H9 (cell line): ENCODE results near the gene SLC15A3. TPM values are rescaled to one million over a fixed set of nuclear protein-coding genes. Genes with fewer than 3 reads are reported as not detected.

Source experiments
- DNase-seq: peaks from one replicate; pipeline ENCODE4 v3.0.0-alpha.2; 2017
- H2AFZ ChIP-seq: one replicate; pipeline ENCODE4 v1.6.1; 2013; ENCODE audit warnings: mild to moderate bottlenecking, low read length, control low read depth, moderate library complexity
- H2AK5ac ChIP-seq: 2 replicates; pipeline ENCODE4 v1.6.1; 2013; ENCODE audit warnings: low read length, control low read depth, mixed read lengths; ENCODE audit not compliant: insufficient read length
- H2BK120ac ChIP-seq: one replicate; pipeline ENCODE4 v1.6.1; 2013; ENCODE audit warnings: low read depth, mild to moderate bottlenecking, low read length, control low read depth, inconsistent platforms; ENCODE audit not compliant: poor library complexity, severe bottlenecking
- H2BK12ac ChIP-seq: 2 replicates; pipeline ENCODE4 v1.6.1; 2013; ENCODE audit warnings: low read length, control low read depth, mixed read lengths, low read depth; ENCODE audit not compliant: insufficient read length
- H2BK15ac ChIP-seq: 2 replicates; pipeline ENCODE4 v1.6.1; 2013; ENCODE audit warnings: low read depth, low read length, control low read depth
- H2BK20ac ChIP-seq: one replicate; pipeline ENCODE4 v1.6.1; 2013; ENCODE audit warnings: low read depth, mild to moderate bottlenecking, low read length, control low read depth, inconsistent platforms; ENCODE audit not compliant: poor library complexity, severe bottlenecking
- H2BK5ac ChIP-seq: 2 replicates; pipeline ENCODE4 v1.6.1; 2013; ENCODE audit warnings: low read length, control low read depth, mixed read lengths; ENCODE audit not compliant: insufficient read length
- H3K14ac ChIP-seq: 2 replicates; pipeline ENCODE4 v1.6.1; 2013; ENCODE audit warnings: low read length, control low read depth; ENCODE audit not compliant: insufficient read depth
- H3K18ac ChIP-seq: 2 replicates; pipeline ENCODE4 v1.6.1; 2013; ENCODE audit warnings: low read depth, mild to moderate bottlenecking, mixed read lengths, low read length, control low read depth; ENCODE audit not compliant: insufficient read length
- H3K23ac ChIP-seq: 2 replicates; pipeline ENCODE4 v1.6.1; 2013; ENCODE audit warnings: low read length, control low read depth, mixed read lengths, low read depth; ENCODE audit not compliant: insufficient read length
- H3K23me2 ChIP-seq: 2 replicates; pipeline ENCODE4 v1.6.1; 2013; ENCODE audit warnings: low read depth, mild to moderate bottlenecking, mixed read lengths, low read length, control low read depth; ENCODE audit not compliant: insufficient read length, poor library complexity, severe bottlenecking
- H3K27ac ChIP-seq: 2 replicates; pipeline ENCODE4 v1.5.1; 2013; ENCODE audit warnings: low read length, control low read depth, mixed read lengths, low read depth; ENCODE audit not compliant: insufficient read length
- H3K27me3 ChIP-seq: 2 replicates; pipeline ENCODE4 v1.6.1; 2013; ENCODE audit warnings: low read length, control low read depth, inconsistent platforms; ENCODE audit not compliant: insufficient read depth
- H3K4ac ChIP-seq: 2 replicates; pipeline ENCODE4 v1.6.1; 2013; ENCODE audit warnings: low read depth, mild to moderate bottlenecking, control low read depth, inconsistent platforms, low read length, moderate library complexity
- H3K4me1 ChIP-seq: 2 replicates; pipeline ENCODE4 v1.6.1; 2013; ENCODE audit warnings: low read length, control low read depth, inconsistent platforms; ENCODE audit not compliant: insufficient read depth
- H3K4me2 ChIP-seq: 2 replicates; pipeline ENCODE4 v1.6.1; 2013; ENCODE audit warnings: low read length, control low read depth, mixed read lengths; ENCODE audit not compliant: insufficient read length, insufficient read depth
- H3K56ac ChIP-seq: 2 replicates; pipeline ENCODE4 v1.6.1; 2013; ENCODE audit warnings: low read depth, mild to moderate bottlenecking, mixed read lengths, low read length, control low read depth; ENCODE audit not compliant: insufficient read length
- H3K79me1 ChIP-seq: 2 replicates; pipeline ENCODE4 v1.6.1; 2013; ENCODE audit warnings: low read depth, mild to moderate bottlenecking, moderate library complexity, low read length, control low read depth, inconsistent platforms; ENCODE audit not compliant: insufficient read depth, poor library complexity, severe bottlenecking
- H3K79me2 ChIP-seq: 2 replicates; pipeline ENCODE4 v1.6.1; 2013; ENCODE audit warnings: low read length, control low read depth, inconsistent platforms; ENCODE audit not compliant: insufficient read depth
- H3K9ac ChIP-seq: 2 replicates; pipeline ENCODE4 v1.6.1; 2013; ENCODE audit warnings: low read length, control low read depth, mixed read lengths; ENCODE audit not compliant: insufficient read length; ENCODE audit errors: extremely low read depth
- H3K9me3 ChIP-seq: one replicate; pipeline ENCODE4 v1.6.1; 2013; ENCODE audit warnings: low read depth, low read length, inconsistent platforms; ENCODE audit not compliant: control insufficient read depth
- H3T11ph ChIP-seq: one replicate; pipeline ENCODE4 v1.6.1; 2013; ENCODE audit warnings: mild to moderate bottlenecking, low read length, control low read depth, inconsistent platforms
- H4K20me1 ChIP-seq: one replicate; pipeline ENCODE4 v1.6.1; 2013; ENCODE audit not compliant: control insufficient read depth, insufficient read length, insufficient read depth
- H4K5ac ChIP-seq: 2 replicates; pipeline ENCODE4 v1.6.1; 2013; ENCODE audit warnings: low read depth, mild to moderate bottlenecking, mixed read lengths, low read length, control low read depth; ENCODE audit not compliant: insufficient read length
- H4K8ac ChIP-seq: replicated peaks from 2 replicates; pipeline ENCODE4 v1.6.1; 2013; ENCODE audit warnings: low read length, control low read depth, mixed read lengths, low read depth; ENCODE audit not compliant: insufficient read length
- H4K91ac ChIP-seq: 2 replicates; pipeline ENCODE4 v1.6.1; 2013; ENCODE audit warnings: low read depth, mild to moderate bottlenecking, moderate library complexity, mixed read lengths, low read length, control low read depth; ENCODE audit not compliant: insufficient read length
- H3K27ac Mint-ChIP-seq, 3 experiments: 2 replicates in 2 of 3; 3 replicates in 1 of 3; pipeline ENCODE4 v1.8.0; 2020 to 2021; ENCODE audit warnings: mixed read lengths in 3 of 3, mild to moderate bottlenecking in 1 of 3, moderate library complexity in 1 of 3
- H3K27me3 Mint-ChIP-seq: 2 replicates; pipeline ENCODE4 v1.8.0; 2021; ENCODE audit warnings: low read depth, mild to moderate bottlenecking, moderate library complexity, mixed read lengths
- H3K36me3 Mint-ChIP-seq, 3 experiments: 2 replicates in 2 of 3; 3 replicates in 1 of 3; pipeline ENCODE4 v1.8.0; 2020 to 2021; ENCODE audit warnings: low read depth in 3 of 3, mixed read lengths in 3 of 3; ENCODE audit not compliant: insufficient read depth in 1 of 3
- H3K4me1 Mint-ChIP-seq, 2 experiments: 2 replicates each; pipeline ENCODE4 v1.8.0; 2020; ENCODE audit warnings: mixed read lengths in 2 of 2
- H3K4me3 Mint-ChIP-seq, 2 experiments: 2 replicates in 1 of 2; 3 replicates in 1 of 2; pipeline ENCODE4 v1.8.0; 2020 to 2021; ENCODE audit warnings: mild to moderate bottlenecking in 2 of 2, mixed read lengths in 2 of 2, moderate library complexity in 1 of 2
- H3K9me3 Mint-ChIP-seq, 2 experiments: 2 replicates in 1 of 2; 3 replicates in 1 of 2; pipeline ENCODE4 v1.8.0; 2020; ENCODE audit warnings: mild to moderate bottlenecking in 2 of 2, mixed read lengths in 2 of 2, moderate library complexity in 1 of 2
- whole genome bisulfite sequencing: extraction: QIAGEN DNeasy Blood & Tissue Kit; methylation state at CpG from one replicate; pipeline ENCODE4 v1.1.7; 2013; ENCODE audit warnings: missing lambda C conversion rate, low lambda C conversion rate, mixed read lengths; ENCODE audit not compliant: insufficient read length; ENCODE audit errors: extremely low coverage; 5-methylcytosine and 5-hydroxymethylcytosine counted together
- total RNA-seq: library from RNA; stranded (reverse); gene quantifications from 2 replicates; pipeline ENCODE4 v1.2.1, GENCODE V29; 2021
- TF ChIP-seq, protein P1 (sequence below): fragments of 200-600 bp; sonication (generic); conservative IDR thresholded peaks from 3 replicates; pipeline ENCODE4 v1.8.0; 2021; ENCODE audit warnings: antibody characterized with exemption, mild to moderate bottlenecking

The SLC15A3 gene
- total RNA-seq, 1 experiment from 2014 or later = 7.0 TPM

DNA sequence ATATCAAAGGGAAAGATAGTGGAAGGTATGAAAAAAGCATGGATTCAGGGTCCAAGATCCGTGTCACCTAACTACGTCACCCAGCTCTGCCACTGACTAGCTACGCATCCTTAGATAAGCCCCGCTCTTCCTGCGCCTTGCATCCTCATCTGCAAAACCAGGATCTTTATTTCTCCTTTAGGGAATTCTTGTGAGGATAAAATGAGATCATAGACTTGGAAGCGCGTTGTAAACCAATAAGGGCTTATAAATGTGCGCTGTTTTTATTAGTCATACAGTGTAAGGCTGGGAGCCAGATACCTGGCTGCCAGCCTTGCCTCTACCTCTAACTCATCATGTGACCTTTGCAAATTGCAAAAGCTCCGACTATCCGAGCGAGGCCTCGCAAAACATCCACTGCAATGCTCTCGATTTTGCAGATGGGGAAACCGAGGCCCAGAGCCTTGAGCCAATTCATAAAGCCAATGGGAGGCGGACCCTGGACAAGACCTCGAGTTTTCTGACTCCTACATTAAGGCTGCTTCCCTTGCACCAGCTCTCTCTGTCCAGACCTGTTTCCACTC, 46.3 kb downstream of the SLC15A3 start:
- Histone ChIP-seq H2BK12ac (no peak overlapping the region), H2BK15ac (no peak overlapping the region), H2BK120ac (no peak overlapping the region), H3K23ac (no peak overlapping the region), H4K8ac (no peak overlapping the region), H4K91ac (no peak overlapping the region), H3K4me1 (peaks cover 3% of the 10 kb centered on the region; the same call in 1 of the 2 replicates), H3K27me3 (no peaks in the 10 kb centered on the region; the same call in 1 of the 2 replicates), H2BK20ac (no peak overlapping the region), H3K14ac (peak overlapping the region; percentile 58; the same call in 1 of the 2 replicates), H4K5ac (no peak overlapping the region), H2AFZ (no peak overlapping the region), H3K79me2 (peaks cover 18% of the 10 kb centered on the region; the same call in 1 of the 2 replicates), H3K79me1 (peaks cover 5% of the 10 kb centered on the region), H3K56ac (no peak overlapping the region), H3T11ph (no peak overlapping the region), H4K20me1 (no peaks in the 10 kb centered on the region), H2BK5ac (no peak overlapping the region), H3K4me2 (peak overlapping the region; percentile 77), H3K18ac (no peak overlapping the region), H3K9ac (peak overlapping the region; percentile 83), H2AK5ac (no peak overlapping the region), H3K4ac (no peak overlapping the region), H3K23me2 (peaks cover 5% of the 10 kb centered on the region), H3K27ac (no peak overlapping the region), H3K9me3 (no peaks in the 10 kb centered on the region)
- Mint-ChIP-seq H3K27me3 (peaks cover 26% of the 10 kb centered on the region), H3K36me3 (peaks cover 16 to 31% (median 27%) of the 10 kb centered on the region in 3 experiments; a peak in 6 of 7 replicates), H3K27ac (peak overlapping the region in 2 of 3 experiments; percentile 74 to 87; a peak in 5 of 7 replicates), H3K4me3 (peak overlapping the region; percentile 89 to 93), H3K9me3 (peaks cover 3 to 5% of the 10 kb centered on the region in 2 experiments; a peak in 4 of 5 replicates), H3K4me1 (peaks cover 7 to 21% of the 10 kb centered on the region in 2 experiments)
- TF ChIP-seq, protein P1, sequence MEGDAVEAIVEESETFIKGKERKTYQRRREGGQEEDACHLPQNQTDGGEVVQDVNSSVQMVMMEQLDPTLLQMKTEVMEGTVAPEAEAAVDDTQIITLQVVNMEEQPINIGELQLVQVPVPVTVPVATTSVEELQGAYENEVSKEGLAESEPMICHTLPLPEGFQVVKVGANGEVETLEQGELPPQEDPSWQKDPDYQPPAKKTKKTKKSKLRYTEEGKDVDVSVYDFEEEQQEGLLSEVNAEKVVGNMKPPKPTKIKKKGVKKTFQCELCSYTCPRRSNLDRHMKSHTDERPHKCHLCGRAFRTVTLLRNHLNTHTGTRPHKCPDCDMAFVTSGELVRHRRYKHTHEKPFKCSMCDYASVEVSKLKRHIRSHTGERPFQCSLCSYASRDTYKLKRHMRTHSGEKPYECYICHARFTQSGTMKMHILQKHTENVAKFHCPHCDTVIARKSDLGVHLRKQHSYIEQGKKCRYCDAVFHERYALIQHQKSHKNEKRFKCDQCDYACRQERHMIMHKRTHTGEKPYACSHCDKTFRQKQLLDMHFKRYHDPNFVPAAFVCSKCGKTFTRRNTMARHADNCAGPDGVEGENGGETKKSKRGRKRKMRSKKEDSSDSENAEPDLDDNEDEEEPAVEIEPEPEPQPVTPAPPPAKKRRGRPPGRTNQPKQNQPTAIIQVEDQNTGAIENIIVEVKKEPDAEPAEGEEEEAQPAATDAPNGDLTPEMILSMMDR = no peak
- no peak for DNase-seq
- no CpG with 5 or more reads among the region's 16 CpGs for WGBS
